ENCODE results near the gene HACD2. TPM values are rescaled to one million over a fixed set of nuclear protein-coding genes. Genes with fewer than 3 reads are reported as not detected.
A peak's percentile ranks its signal among the peaks of the same experiment; 100 is the strongest.
"Not testable (repeated sequence)": the region's sequence is repeated elsewhere in the genome, so short reads cannot be mapped to it uniquely, and the experiment has no call there.

Gene HACD2
- total and polyA plus RNA-seq, 8 donors: 5.3 to 36.0 (median 14.4) TPM

DNA sequence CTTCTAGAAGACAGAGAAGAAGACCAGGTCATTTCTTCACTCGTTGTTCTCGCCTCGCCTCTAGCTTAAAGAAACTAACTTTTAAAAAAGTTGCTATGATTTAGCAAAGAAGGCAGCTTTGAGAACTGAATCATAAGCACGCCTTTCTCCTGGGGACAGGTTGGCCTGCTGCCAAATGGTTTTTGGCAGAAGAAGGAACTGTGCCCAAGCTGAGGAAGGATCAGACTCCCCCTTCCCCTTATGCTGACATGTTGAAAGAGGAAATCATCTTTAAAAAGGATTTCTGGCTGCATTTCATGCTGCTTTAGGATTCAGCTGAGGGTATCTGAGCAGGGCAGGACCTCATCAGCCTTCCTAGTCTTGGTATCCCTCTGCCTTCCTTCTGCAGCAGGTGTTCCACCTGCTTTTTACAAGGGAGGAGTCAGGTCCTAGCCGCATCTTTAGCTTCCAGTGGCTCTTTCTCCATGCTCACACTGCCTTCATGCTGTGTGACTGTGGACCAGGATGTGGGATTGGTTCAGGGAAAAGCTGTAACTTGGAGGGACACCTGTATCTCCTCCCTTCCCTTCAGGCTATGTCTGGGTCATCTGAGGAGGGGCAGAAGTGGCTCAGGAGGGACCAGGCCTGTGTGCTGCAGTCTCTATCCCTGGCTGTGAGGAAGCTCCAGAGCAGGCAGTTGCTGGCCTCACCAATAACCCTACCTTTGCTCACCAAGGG lies 34.1 kb upstream of the HACD2 start:
- Histone ChIP-seq H3K4me1 (peaks cover 14 to 54% (median 28%) of the 10 kb centered on the region in 4 donors), H3K4me3 (peak overlapping the region; percentile 30 to 50 (median 32)), H3K27me3 (no peaks in the 10 kb centered on the region), H3K36me3 (peaks cover 0 to 34% (median 17%) of the 10 kb centered on the region in 4 donors), H3K27ac (peak overlapping the region; percentile 18 to 86 (median 78)), H3K9me3 (no peaks in the 10 kb centered on the region)
- intact Hi-C loops (cut with DNase I; ENCODE audit: low total_unique reads): no loop called here
- TF ChIP-seq EP300 (IDR thresholded peaks at IDR 0.05) (no peak), CTCF (IDR thresholded peaks at IDR 0.05) (no peak), POLR2AphosphoS5 (IDR thresholded peaks at IDR 0.05) (peak in 2 of 3 donors; percentile 7 to 57)
- peak; percentile 60 to 85 for DNase-seq
- WGBS, 5 donors: 13 to 35% (median 32%) methylated on average over 5 of the region's 5 CpGs

- intact Hi-C loops (cut with DNase I; ENCODE audit: low total_unique reads): no loop called here
- Histone ChIP-seq H3K4me1 (peaks cover 14 to 56% (median 32%) of the 10 kb centered on the region in 4 donors), H3K36me3 (peaks cover 0 to 35% (median 18%) of the 10 kb centered on the region in 4 donors), H3K27ac (peak overlapping the region in 4 of 5 donors; percentile 75 to 86 (median 82)), H3K4me3 (peak overlapping the region; percentile 30 to 50 (median 32)), H3K9me3 (no peaks in the 10 kb centered on the region), H3K27me3 (no peaks in the 10 kb centered on the region)
- DNase-seq: no peak
- WGBS, 5 donors: 51 to 64% (median 59%) methylated on average over 7 of the region's 7 CpGs
- TF ChIP-seq POLR2AphosphoS5 (IDR thresholded peaks at IDR 0.05) (peak in 2 of 3 donors; percentile 2 to 3), CTCF (IDR thresholded peaks at IDR 0.05) (no peak)
Measured at GRCh38 chr3:123618076-123618708, 33.3 kb upstream of the HACD2 start.

GRCh38 chr3:123616593-123616992 lies 31.7 kb upstream of the HACD2 start:
- H3K4me3 ChIP-seq: peak overlapping the region in 3 of 4 donors; percentile 30 to 50 (median 34)
- no peak overlapping the region for H3K27ac ChIP-seq
- H3K9me3 ChIP-seq: no peaks in the 10 kb centered on the region
- no peak for DNase-seq
- H3K27me3 ChIP-seq: no peaks in the 10 kb centered on the region
- TF ChIP-seq POLR2A (IDR thresholded peaks at IDR 0.05) (no peak), POLR2AphosphoS5 (IDR thresholded peaks at IDR 0.05) (peak in 2 of 3 donors; percentile 17 to 21)
- H3K36me3 ChIP-seq: peaks cover 0 to 44% (median 30%) of the 10 kb centered on the region in 4 donors
- WGBS, 5 donors: 71 to 96% (median 89%) methylated on average over 6 of the region's 6 CpGs
- peaks cover 14 to 52% (median 29%) of the 10 kb centered on the region in 4 donors for H3K4me1 ChIP-seq
- intact Hi-C loops (cut with DNase I; ENCODE audit: low total_unique reads): no loop called here

DNA sequence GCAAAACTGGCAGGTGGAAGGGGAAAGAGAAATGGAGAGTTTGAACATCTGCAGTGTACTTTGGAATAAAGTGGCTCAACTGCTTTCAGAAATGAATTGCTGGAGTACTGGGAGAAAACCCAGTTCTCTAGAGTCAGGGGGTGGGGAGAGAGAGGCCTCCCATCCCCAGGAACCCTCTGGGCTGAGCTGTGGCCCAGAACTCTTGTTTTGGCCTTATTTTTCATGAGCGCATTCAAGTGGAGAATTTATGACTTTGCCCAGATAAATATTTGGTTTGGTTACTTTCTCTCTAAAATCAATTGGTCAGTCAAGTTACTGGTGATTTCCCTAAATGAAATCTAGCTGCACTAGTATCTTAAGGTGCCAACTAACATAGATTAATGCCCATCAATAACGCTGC lies 28.7 kb upstream of the HACD2 start:
- no peak for DNase-seq
- Histone ChIP-seq H3K27ac (no peak overlapping the region), H3K4me1 (peaks cover 4 to 42% (median 15%) of the 10 kb centered on the region in 4 donors), H3K36me3 (peaks cover 0 to 49% (median 36%) of the 10 kb centered on the region in 4 donors), H3K9me3 (no peaks in the 10 kb centered on the region), H3K27me3 (no peaks in the 10 kb centered on the region), H3K4me3 (no peak overlapping the region)
- intact Hi-C loops (cut with DNase I; ENCODE audit: low total_unique reads): no loop called here
- TF ChIP-seq CTCF (IDR thresholded peaks at IDR 0.05) (no peak), POLR2AphosphoS5 (IDR thresholded peaks at IDR 0.05) (no peak), POLR2A (IDR thresholded peaks at IDR 0.05) (no peak), EP300 (IDR thresholded peaks at IDR 0.05) (no peak)
- 61 to 74% (median 69%) methylated on average over 2 of the region's 2 CpGs for WGBS, 5 donors

DNA sequence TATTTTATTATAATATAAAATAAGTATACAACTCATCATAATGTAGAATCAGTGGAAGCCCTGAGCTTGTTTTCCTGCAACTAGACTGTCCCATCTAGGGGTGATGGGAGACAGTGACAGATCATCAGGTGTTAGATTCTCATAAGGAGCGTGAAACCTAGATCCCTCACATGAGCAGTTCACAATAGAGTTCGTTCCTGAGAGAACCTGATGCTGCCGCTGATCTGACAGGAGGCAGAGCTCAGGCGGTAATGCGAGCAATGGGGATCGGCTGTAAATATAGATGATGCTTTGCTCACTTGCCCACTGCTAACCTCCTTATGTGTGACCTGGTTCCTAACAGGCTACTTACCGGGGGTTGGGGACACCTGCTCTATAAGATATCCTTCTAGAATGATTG lies 26.8 kb upstream of the HACD2 start:
- peak overlapping the region in 1 of 5 donors; percentile 29 for H3K27ac ChIP-seq
- H3K4me1 ChIP-seq: peaks cover 0 to 33% (median 5%) of the 10 kb centered on the region in 4 donors
- DNase-seq; H3K9me3 ChIP-seq; intact Hi-C loops (cut with DNase I; ENCODE audit: low total_unique reads); H3K4me3 ChIP-seq; H3K27me3 ChIP-seq: not testable (repeated sequence)
- 90 to 97% (median 96%) methylated on average over 7 of the region's 7 CpGs for WGBS, 5 donors
- peaks cover 0 to 33% (median 32%) of the 10 kb centered on the region in 4 donors for H3K36me3 ChIP-seq

Measured in stomach (tissue), 9 donors.